HL-60 (cell line): ENCODE results near the gene RNASE12.
A peak's percentile ranks its signal among the peaks of the same experiment; 100 is the strongest.

Experiments used
- DNase-seq, 2 experiments: peaks; one replicate each; pipeline ENCODE4 v3.0.0-alpha.2; 2010 to 2020; ENCODE audit warnings: low read depth in 1 of 2, low spot score in 1 of 2
- H3K27ac ChIP-seq: fragments of 250-450 bp; sonication (Bioruptor Pico); replicated peaks from 2 replicates; pipeline ENCODE4 v1.5.1; 2020; ENCODE audit warnings: mild to moderate bottlenecking, moderate library complexity
- H3K27me3 ChIP-seq: fragments of 250-450 bp; sonication (Bioruptor Pico); 2 replicates; pipeline ENCODE4 v1.5.1; 2021; ENCODE audit warnings: mild to moderate bottlenecking, moderate library complexity; ENCODE audit not compliant: insufficient read depth, poor library complexity, severe bottlenecking
- H3K4me3 ChIP-seq: replicated peaks from 2 replicates; pipeline ENCODE4 v1.5.1; 2011; ENCODE audit warnings: mild to moderate bottlenecking, control low read depth, low read length; ENCODE audit not compliant: insufficient read depth
- CTCF ChIP-seq: IDR thresholded peaks from one replicate; pipeline ENCODE4 v1.5.1; 2011; ENCODE audit warnings: low read length, control low read depth, inconsistent platforms; ENCODE audit not compliant: insufficient read depth
- GABPA ChIP-seq: IDR thresholded peaks from 2 replicates; pipeline ENCODE4 v1.6.1; 2012; ENCODE audit warnings: low read depth
- POLR2AphosphoS5 ChIP-seq: IDR thresholded peaks from 2 replicates; pipeline ENCODE4 v1.6.1; 2012; ENCODE audit warnings: low read depth
- REST ChIP-seq: IDR thresholded peaks from 2 replicates; pipeline ENCODE4 v1.6.1; 2012; ENCODE audit warnings: low read depth; ENCODE audit not compliant: insufficient replicate concordance
- SPI1 ChIP-seq: IDR thresholded peaks from 2 replicates; pipeline ENCODE4 v1.6.1; 2012; ENCODE audit warnings: low read depth, mild to moderate bottlenecking, borderline replicate concordance

RNASE12 gene

GRCh38 chr14:20603813-20604690 lies 12.9 kb upstream of the RNASE12 start:
- no peak for TF ChIP-seq GABPA
- TF ChIP-seq REST = no peak
- no peak for TF ChIP-seq CTCF
- no peak for TF ChIP-seq POLR2AphosphoS5
- TF ChIP-seq SPI1 = no peak
- H3K4me3 ChIP-seq = no peak overlapping the region
- no peaks in the 10 kb centered on the region for H3K27me3 ChIP-seq
- H3K27ac ChIP-seq = peak overlapping the region; percentile 17; the same call in 1 of the 2 replicates
- peak; percentile 15 to 39 for DNase-seq

- DNase-seq = no peak
- Histone ChIP-seq H3K27me3 (no peaks in the 10 kb centered on the region), H3K4me3 (no peak overlapping the region), H3K27ac (no peak overlapping the region)
- TF ChIP-seq REST = no peak
- TF ChIP-seq SPI1 = no peak
- TF ChIP-seq POLR2AphosphoS5 = no peak
- TF ChIP-seq GABPA = no peak
- no peak for TF ChIP-seq CTCF
Measured at GRCh38 chr14:20602583-20602982, 11.4 kb upstream of the RNASE12 start.

- Histone ChIP-seq H3K27me3 (no peaks in the 10 kb centered on the region), H3K4me3 (no peak overlapping the region), H3K27ac (no peak overlapping the region)
- peak; percentile 57 for TF ChIP-seq REST
- no peak for TF ChIP-seq GABPA
- DNase-seq = peak in 1 of 2 experiments; percentile 28
Measured at GRCh38 chr14:20601522-20601921, 10.3 kb upstream of the RNASE12 start.
